KMS-11 (cell line): Measurements from ENCODE around the gene IER3IP1.

Source experiments
- H2AFZ ChIP-seq: fragments of 200-600 bp; sonication (generic); 2 replicates; pipeline ENCODE4 v1.6.1; 2016; ENCODE audit warnings: antibody characterized with exemption, mixed run types, low read depth
- H3K27ac ChIP-seq: fragments of 200-600 bp; sonication (generic); 2 replicates; pipeline ENCODE4 v1.6.1; 2016; ENCODE audit warnings: mild to moderate bottlenecking, mixed run types
- H3K27me3 ChIP-seq: fragments of 200-600 bp; sonication (generic); 2 replicates; pipeline ENCODE4 v1.6.1; 2017; ENCODE audit warnings: mild to moderate bottlenecking, low read depth, mixed run types, moderate library complexity; ENCODE audit not compliant: insufficient read depth
- H3K36me3 ChIP-seq: fragments of 200-600 bp; sonication (generic); 2 replicates; pipeline ENCODE4 v1.6.1; 2017; ENCODE audit warnings: mild to moderate bottlenecking, mixed run types; ENCODE audit not compliant: insufficient read depth
- H3K4me1 ChIP-seq: fragments of 200-600 bp; sonication (generic); 2 replicates; pipeline ENCODE4 v1.6.1; 2016; ENCODE audit warnings: mild to moderate bottlenecking, low read depth, mixed run types; ENCODE audit not compliant: poor library complexity, severe bottlenecking
- H3K4me2 ChIP-seq: fragments of 200-600 bp; sonication (generic); 2 replicates; pipeline ENCODE4 v1.7.0; 2016; ENCODE audit warnings: mild to moderate bottlenecking, mixed run types
- H3K4me3 ChIP-seq: fragments of 200-600 bp; sonication (generic); IDR thresholded peaks from 2 replicates; pipeline ENCODE4 v1.6.1; 2017; ENCODE audit warnings: low read depth, low read length, mixed read lengths; ENCODE audit not compliant: insufficient read depth
- H3K79me2 ChIP-seq: fragments of 200-600 bp; sonication (generic); 2 replicates; pipeline ENCODE4 v1.6.1; 2016; ENCODE audit warnings: low read depth, mixed run types; ENCODE audit not compliant: insufficient read depth
- H3K9ac ChIP-seq: fragments of 200-600 bp; sonication (generic); 2 replicates; pipeline ENCODE4 v1.6.1; 2016; ENCODE audit warnings: mild to moderate bottlenecking, mixed run types
- H4K20me1 ChIP-seq: fragments of 200-600 bp; sonication (generic); 2 replicates; pipeline ENCODE4 v1.6.1; 2016; ENCODE audit warnings: mild to moderate bottlenecking, mixed run types; ENCODE audit not compliant: insufficient read depth
- TF ChIP-seq, protein P1 (sequence below): fragments of 200-600 bp; sonication (generic); conservative IDR thresholded peaks from 2 replicates; pipeline ENCODE4 v1.6.1; 2017; ENCODE audit warnings: low read depth, mild to moderate bottlenecking, antibody characterized with exemption, low read length, moderate library complexity, mixed read lengths

IER3IP1 gene

DNA sequence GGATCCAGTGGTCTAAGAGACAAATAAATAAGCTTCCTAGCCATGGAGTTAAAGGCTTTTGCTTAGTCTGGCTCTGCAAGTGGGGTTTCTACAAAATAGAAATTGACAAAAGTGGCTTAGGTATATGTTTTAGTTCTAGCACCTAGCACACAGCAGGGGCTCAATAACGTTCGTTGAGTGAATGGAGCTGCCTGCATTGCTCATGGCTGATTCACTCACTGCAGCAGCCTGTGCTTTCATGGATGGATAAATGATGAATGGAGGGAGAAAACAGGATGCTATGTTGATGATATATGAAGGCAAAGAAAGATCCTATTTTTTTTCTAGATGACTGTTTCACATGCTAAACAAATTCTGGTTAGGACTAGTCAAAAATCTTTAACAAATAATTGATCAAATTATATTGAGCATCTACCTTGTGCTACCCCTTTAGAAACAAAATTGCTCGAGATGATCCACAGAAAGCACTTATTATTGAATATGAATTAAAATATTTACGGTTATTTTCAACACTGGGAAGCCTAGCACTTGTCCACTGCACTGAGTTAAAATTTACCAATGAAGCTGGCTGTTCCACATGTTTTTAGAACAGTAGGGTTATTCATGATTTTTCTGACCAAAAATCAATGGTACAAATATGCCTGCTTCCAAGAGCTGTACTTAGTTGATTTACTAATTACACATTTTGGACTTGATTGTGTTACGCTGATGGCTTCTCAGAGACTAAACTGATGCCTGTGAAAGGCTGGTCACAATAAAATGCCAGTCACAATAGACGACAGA is 65.5 kb downstream of the IER3IP1 start:
- H3K27me3 ChIP-seq, result no peaks in the 10 kb centered on the region
- no peaks in the 10 kb centered on the region for H3K36me3 ChIP-seq
- H3K27ac ChIP-seq, result no peak overlapping the region
- no peak overlapping the region for H3K4me3 ChIP-seq
- no peaks in the 10 kb centered on the region for H3K79me2 ChIP-seq
- no peak overlapping the region for H3K4me2 ChIP-seq
- H4K20me1 ChIP-seq, result no peaks in the 10 kb centered on the region
- H3K9ac ChIP-seq, result no peak overlapping the region
- H3K4me1 ChIP-seq, result no peaks in the 10 kb centered on the region
- no peak overlapping the region for H2AFZ ChIP-seq
- TF ChIP-seq, protein P1, sequence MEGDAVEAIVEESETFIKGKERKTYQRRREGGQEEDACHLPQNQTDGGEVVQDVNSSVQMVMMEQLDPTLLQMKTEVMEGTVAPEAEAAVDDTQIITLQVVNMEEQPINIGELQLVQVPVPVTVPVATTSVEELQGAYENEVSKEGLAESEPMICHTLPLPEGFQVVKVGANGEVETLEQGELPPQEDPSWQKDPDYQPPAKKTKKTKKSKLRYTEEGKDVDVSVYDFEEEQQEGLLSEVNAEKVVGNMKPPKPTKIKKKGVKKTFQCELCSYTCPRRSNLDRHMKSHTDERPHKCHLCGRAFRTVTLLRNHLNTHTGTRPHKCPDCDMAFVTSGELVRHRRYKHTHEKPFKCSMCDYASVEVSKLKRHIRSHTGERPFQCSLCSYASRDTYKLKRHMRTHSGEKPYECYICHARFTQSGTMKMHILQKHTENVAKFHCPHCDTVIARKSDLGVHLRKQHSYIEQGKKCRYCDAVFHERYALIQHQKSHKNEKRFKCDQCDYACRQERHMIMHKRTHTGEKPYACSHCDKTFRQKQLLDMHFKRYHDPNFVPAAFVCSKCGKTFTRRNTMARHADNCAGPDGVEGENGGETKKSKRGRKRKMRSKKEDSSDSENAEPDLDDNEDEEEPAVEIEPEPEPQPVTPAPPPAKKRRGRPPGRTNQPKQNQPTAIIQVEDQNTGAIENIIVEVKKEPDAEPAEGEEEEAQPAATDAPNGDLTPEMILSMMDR, result no peak

DNA sequence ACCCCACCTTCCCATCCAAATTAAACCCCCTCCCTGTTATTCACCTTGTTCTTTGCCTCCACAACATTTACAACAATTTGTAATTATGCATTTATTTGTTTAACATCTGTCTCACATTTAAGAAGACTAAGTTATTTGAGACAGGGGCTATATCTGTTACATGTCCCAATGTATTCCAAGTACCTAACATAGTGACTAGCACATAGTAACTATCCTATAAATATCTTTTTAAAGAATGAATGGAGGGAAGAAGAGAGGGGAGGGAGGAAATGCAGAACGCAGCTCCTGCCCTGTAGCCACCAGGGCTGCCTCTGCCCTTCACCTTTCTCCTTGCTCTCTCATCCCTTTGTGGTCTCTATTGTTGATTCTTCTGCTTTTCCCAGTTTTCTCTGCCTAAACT is 66.4 kb downstream of the IER3IP1 start:
- Histone ChIP-seq H3K4me2 (no peak overlapping the region), H3K36me3 (no peaks in the 10 kb centered on the region), H2AFZ (no peak overlapping the region), H3K27me3 (no peaks in the 10 kb centered on the region), H3K4me3 (no peak overlapping the region), H4K20me1 (no peaks in the 10 kb centered on the region), H3K4me1 (no peaks in the 10 kb centered on the region), H3K79me2 (no peaks in the 10 kb centered on the region), H3K9ac (no peak overlapping the region), H3K27ac (no peak overlapping the region)
- TF ChIP-seq, protein P1, result no peak

DNA sequence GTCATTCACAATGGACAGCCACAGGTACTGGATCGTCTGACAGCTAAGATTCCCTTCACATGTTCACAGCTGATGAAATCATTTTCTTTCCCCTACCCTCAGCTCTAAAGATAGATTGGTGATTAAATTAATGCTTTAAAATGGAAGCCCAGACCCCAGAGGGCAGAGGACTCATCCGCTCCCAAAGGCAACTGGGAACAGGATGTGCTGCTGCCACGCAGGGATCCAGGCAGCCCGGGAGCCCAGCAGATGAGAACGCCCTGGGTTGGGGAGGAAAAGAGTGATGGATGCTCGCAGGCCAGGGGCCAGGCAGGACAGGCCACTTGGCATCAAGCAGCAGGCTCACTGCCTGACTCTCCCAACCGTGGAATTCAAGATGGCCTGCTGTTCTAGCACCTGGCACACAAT is 67.2 kb downstream of the IER3IP1 start:
- Histone ChIP-seq H3K27me3 (no peaks in the 10 kb centered on the region), H3K27ac (no peak overlapping the region), H3K36me3 (no peaks in the 10 kb centered on the region), H3K4me2 (no peak overlapping the region), H3K79me2 (no peaks in the 10 kb centered on the region), H2AFZ (no peak overlapping the region), H4K20me1 (no peaks in the 10 kb centered on the region), H3K4me1 (no peaks in the 10 kb centered on the region), H3K9ac (no peak overlapping the region), H3K4me3 (no peak overlapping the region)
- TF ChIP-seq, protein P1, result no peak

DNA sequence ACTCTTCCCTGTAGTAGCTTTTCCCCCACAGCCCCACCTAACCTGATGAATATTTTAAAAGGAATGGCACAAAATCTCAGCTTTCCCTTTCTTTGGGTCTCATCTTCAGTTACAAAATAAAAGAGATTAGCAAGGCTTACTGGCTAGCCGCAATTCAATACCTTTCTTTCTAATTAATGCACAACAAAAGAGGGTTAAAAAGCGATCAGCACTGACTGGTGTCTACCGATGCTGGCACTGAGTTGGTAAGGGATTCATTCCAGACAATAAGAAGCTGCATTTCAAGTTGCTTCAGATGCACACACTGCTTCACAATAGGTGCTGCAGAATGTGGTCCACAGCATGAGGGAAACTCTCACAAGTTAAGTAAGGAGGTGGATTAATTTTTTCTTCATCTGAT is 67.8 kb downstream of the IER3IP1 start:
- no peaks in the 10 kb centered on the region for H3K79me2 ChIP-seq
- no peaks in the 10 kb centered on the region for H3K36me3 ChIP-seq
- H3K4me2 ChIP-seq, result no peak overlapping the region
- no peaks in the 10 kb centered on the region for H3K4me1 ChIP-seq
- H3K27ac ChIP-seq, result no peak overlapping the region
- TF ChIP-seq, protein P1, result no peak
- H3K4me3 ChIP-seq, result no peak overlapping the region
- H2AFZ ChIP-seq, result no peak overlapping the region
- H3K27me3 ChIP-seq, result no peaks in the 10 kb centered on the region
- H4K20me1 ChIP-seq, result no peaks in the 10 kb centered on the region
- H3K9ac ChIP-seq, result no peak overlapping the region
